ENCODE measurements around the gene ZNF554. TPM values are rescaled to one million over a fixed set of nuclear protein-coding genes. Genes with fewer than 3 reads are reported as not detected.
A peak's percentile ranks its signal among the peaks of the same experiment; 100 is the strongest.

ZNF554 gene
- total RNA-seq, 6 experiments from 2014 or later = 1.4 to 2.5 (median 1.9) TPM

- DNase-seq (peak; percentile 99 to 100 (median 99)), ATAC-seq (peak; percentile 89 to 94 (median 90))
- no peaks in the 10 kb centered on the region for H3K27me3 ChIP-seq
- peak within 1 kb of the TSS; percentile 80 to 96 (median 94) for H3K4me3 ChIP-seq
- TF ChIP-seq POLR2A (IDR thresholded peaks at IDR 0.05) (peak; percentile 79), CTCF (IDR thresholded peaks at IDR 0.05) (peak in 1 of 4 donors; percentile 5)
- H3K36me3 ChIP-seq = no peaks in the 10 kb centered on the region
- H3K9me3 ChIP-seq = no peaks in the 10 kb centered on the region
- peaks cover 0 to 38% (median 7%) of the 10 kb centered on the region in 4 donors for H3K4me1 ChIP-seq
- peak within 1 kb of the TSS in 2 of 3 donors; percentile 26 to 70 for H3K27ac ChIP-seq
- 0% methylated on average over 10 of the region's 78 CpGs for WGBS (ENCODE audit: insufficient coverage, low coverage, low lambda C conversion rate, missing lambda C conversion rate)
- intact Hi-C loops (cut with DNase I) = no loop called here
Observed at GRCh38 chr19:2785244-2785997, 34.2 kb upstream of the ZNF554 start, which contains the start of gene THOP1. TSS of gene THOP1 (plus strand) at chr19:2785503. CDS start at chr19:2785663, 160 bp downstream.

- no peak overlapping the region for H3K4me3 ChIP-seq
- H3K36me3 ChIP-seq = no peaks in the 10 kb centered on the region
- H3K9me3 ChIP-seq = no peaks in the 10 kb centered on the region
- no peak for TF ChIP-seq POLR2A (IDR thresholded peaks at IDR 0.05)
- TF ChIP-seq CTCF (IDR thresholded peaks at IDR 0.05) = no peak
- peaks cover 0 to 45% (median 11%) of the 10 kb centered on the region in 4 donors for H3K4me1 ChIP-seq
- 76% methylated on average over 8 of the region's 8 CpGs for WGBS (ENCODE audit: insufficient coverage, low coverage, low lambda C conversion rate, missing lambda C conversion rate)
- no peak for DNase-seq
- intact Hi-C loops (cut with DNase I) = no loop called here
- no peak overlapping the region for H3K27ac ChIP-seq
- H3K27me3 ChIP-seq = no peaks in the 10 kb centered on the region
- ATAC-seq = no peak
Observed at GRCh38 chr19:2787115-2787514, 32.6 kb upstream of the ZNF554 start.

- Histone ChIP-seq H3K9me3 (no peaks in the 10 kb centered on the region), H3K4me3 (no peak overlapping the region), H3K4me1 (peaks cover 0 to 42% (median 11%) of the 10 kb centered on the region in 4 donors), H3K27ac (no peak overlapping the region), H3K27me3 (no peaks in the 10 kb centered on the region), H3K36me3 (no peaks in the 10 kb centered on the region)
- 63% methylated on average over 3 of the region's 5 CpGs for WGBS (ENCODE audit: insufficient coverage, low coverage, low lambda C conversion rate, missing lambda C conversion rate)
- TF ChIP-seq CTCF (IDR thresholded peaks at IDR 0.05) (no peak), POLR2A (IDR thresholded peaks at IDR 0.05) (no peak)
- DNase-seq = no peak
- no peak for ATAC-seq
- intact Hi-C loops (cut with DNase I) = no loop called here
Observed at GRCh38 chr19:2788237-2788636, 31.4 kb upstream of the ZNF554 start.

- TF ChIP-seq CTCF (IDR thresholded peaks at IDR 0.05) (no peak), POLR2A (IDR thresholded peaks at IDR 0.05) (no peak)
- Histone ChIP-seq H3K27me3 (no peaks in the 10 kb centered on the region), H3K27ac (peak overlapping the region; percentile 22 to 94 (median 92)), H3K9me3 (no peaks in the 10 kb centered on the region), H3K4me3 (peak overlapping the region; percentile 30 to 61 (median 50)), H3K4me1 (peaks cover 0 to 31% (median 9%) of the 10 kb centered on the region in 4 donors), H3K36me3 (peaks cover 0 to 5% (median under 1%) of the 10 kb centered on the region in 4 donors)
- intact Hi-C loops (cut with DNase I) = no loop called here
- ATAC-seq (peak; percentile 26 to 51 (median 38)), DNase-seq (no peak)
- WGBS (ENCODE audit: insufficient coverage, low coverage, low lambda C conversion rate, missing lambda C conversion rate) = 20% methylated on average over 2 of the region's 14 CpGs
Observed at GRCh38 chr19:2790194-2790556, 29.5 kb upstream of the ZNF554 start.
